Colonic mucosa (tissue), 4 donors: ENCODE measurements around the gene CAMKK1. TPM values are rescaled to one million over a fixed set of nuclear protein-coding genes. Genes with fewer than 3 reads are reported as not detected.
A peak's percentile ranks its signal among the peaks of the same experiment; 100 is the strongest.

Source experiments
- DNase-seq: peaks from one replicate; pipeline ENCODE4 v3.0.0-alpha.2; 2020
- H3K27ac ChIP-seq: fragments of 200-600 bp; one replicate; pipeline ENCODE4 v1.8.0; 2021
- H3K27me3 ChIP-seq: fragments of 200-600 bp; one replicate; pipeline ENCODE4 v1.8.0; 2021
- H3K36me3 ChIP-seq: fragments of 200-600 bp; one replicate; pipeline ENCODE4 v1.8.0; 2021
- H3K4me1 ChIP-seq: fragments of 200-600 bp; one replicate; pipeline ENCODE4 v1.8.0; 2021; ENCODE audit warnings: mild to moderate bottlenecking
- H3K4me3 ChIP-seq: fragments of 200-600 bp; one replicate; pipeline ENCODE4 v1.8.0; 2021
- H3K9ac ChIP-seq, 2 donors: one replicate each; pipeline ENCODE4 v1.7.0; 2013; ENCODE audit warnings: control low read depth in 2 of 2, low read depth in 2 of 2, low read length in 2 of 2
- H3K9me3 ChIP-seq: fragments of 200-600 bp; one replicate; pipeline ENCODE4 v1.8.0; 2021
- intact Hi-C: fragments of 100-400 bp; cut with DNase I; formaldehyde crosslinking; loops from one replicate; pipeline ENCODE4 v1.14.1; 2022
- total RNA-seq, 2 donors: library from RNA; stranded (reverse); fragmentation: NEBNext Ultra II Directional in 1 of 2; extraction: Animal tissue kit (Norgen Biotek cat#: 25700) in 1 of 2; gene quantifications; one replicate each; pipeline ENCODE4 v1.2.1, GENCODE V29; 2021
- TF ChIP-seq, protein P1 (sequence below): fragments of 200-600 bp; IDR thresholded peaks from one replicate; pipeline ENCODE4 v1.8.0; 2022; ENCODE audit warnings: antibody characterized with exemption, mild to moderate bottlenecking
- donor health status: healthy.
- donor health status: DM: no; HTN: no; CAD: no.
- donor health status: DM: no; HTN: no; CAD: no.

CAMKK1 gene
- total RNA-seq, 2 donors from 2014 or later: 3.6 to 7.2 TPM

DNA sequence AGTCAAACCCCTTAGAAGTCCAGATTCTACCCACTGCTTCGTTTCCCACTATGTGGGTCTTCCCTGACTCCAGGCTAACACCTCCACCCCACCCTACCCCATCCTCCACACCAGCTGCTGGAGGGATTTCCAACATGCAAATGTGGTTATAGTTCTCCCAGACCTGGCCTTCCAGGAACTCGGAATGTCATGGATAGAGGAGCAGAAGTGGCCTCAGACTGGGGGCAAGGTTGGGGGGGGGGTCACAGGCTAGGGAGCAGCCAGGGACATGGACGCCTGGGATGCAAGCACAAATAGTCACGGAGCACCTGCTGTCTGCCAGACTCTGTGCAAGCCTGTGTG lies 2.0 kb downstream of the CAMKK1 start:
- Histone ChIP-seq H3K9me3 (no peaks in the 10 kb centered on the region), H3K9ac (no peak overlapping the region), H3K4me1 (peaks cover 33% of the 10 kb centered on the region), H3K27ac (no peak overlapping the region), H3K27me3 (no peaks in the 10 kb centered on the region), H3K4me3 (no peak overlapping the region), H3K36me3 (no peaks in the 10 kb centered on the region)
- no peak for DNase-seq
- TF ChIP-seq, protein P1, sequence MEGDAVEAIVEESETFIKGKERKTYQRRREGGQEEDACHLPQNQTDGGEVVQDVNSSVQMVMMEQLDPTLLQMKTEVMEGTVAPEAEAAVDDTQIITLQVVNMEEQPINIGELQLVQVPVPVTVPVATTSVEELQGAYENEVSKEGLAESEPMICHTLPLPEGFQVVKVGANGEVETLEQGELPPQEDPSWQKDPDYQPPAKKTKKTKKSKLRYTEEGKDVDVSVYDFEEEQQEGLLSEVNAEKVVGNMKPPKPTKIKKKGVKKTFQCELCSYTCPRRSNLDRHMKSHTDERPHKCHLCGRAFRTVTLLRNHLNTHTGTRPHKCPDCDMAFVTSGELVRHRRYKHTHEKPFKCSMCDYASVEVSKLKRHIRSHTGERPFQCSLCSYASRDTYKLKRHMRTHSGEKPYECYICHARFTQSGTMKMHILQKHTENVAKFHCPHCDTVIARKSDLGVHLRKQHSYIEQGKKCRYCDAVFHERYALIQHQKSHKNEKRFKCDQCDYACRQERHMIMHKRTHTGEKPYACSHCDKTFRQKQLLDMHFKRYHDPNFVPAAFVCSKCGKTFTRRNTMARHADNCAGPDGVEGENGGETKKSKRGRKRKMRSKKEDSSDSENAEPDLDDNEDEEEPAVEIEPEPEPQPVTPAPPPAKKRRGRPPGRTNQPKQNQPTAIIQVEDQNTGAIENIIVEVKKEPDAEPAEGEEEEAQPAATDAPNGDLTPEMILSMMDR: no peak
- intact Hi-C loops: no loop called here

DNA sequence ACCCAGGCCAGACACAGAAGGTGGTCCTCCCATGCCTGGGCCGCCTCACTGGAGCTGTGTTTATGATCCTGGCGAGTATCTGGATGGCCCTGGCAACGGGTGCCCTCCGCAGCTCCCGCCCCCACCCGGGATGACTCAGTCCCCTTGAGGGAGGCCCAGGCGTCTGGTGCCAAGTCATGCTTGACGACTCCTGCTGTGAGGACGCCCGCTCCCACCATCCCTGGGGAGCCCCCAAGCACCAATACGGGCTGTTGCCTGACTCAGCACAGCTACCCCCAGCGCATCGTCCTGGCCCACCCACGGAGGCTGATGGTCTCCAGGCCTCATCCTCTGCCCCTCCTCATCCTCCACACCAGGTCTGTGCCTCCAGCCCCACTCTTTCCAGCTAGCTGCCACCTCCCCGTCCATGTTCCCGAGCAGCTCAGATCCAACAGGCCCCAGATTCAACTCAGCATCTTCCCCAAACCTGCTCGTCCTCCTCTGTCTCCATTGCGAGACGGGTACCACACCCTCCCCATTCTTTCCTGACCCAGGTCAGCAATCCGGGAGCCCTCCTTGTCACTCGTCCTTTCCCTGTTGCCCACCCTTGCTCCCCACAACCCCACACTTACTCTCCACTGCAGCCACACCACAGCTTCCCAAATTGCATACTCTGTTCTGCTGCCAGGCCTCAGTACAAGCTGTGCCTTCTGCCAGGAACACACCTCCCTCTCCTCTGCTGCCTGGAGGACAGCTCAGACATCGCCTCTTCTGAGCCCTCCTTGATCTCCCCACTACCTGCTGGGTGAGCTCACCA lies 2.6 kb downstream of the CAMKK1 start:
- peaks cover 27% of the 10 kb centered on the region for H3K4me1 ChIP-seq
- H3K9ac ChIP-seq: no peak overlapping the region
- TF ChIP-seq, protein P1: no peak
- peak; percentile 72 for DNase-seq
- H3K9me3 ChIP-seq: no peaks in the 10 kb centered on the region
- H3K27me3 ChIP-seq: no peaks in the 10 kb centered on the region
- H3K36me3 ChIP-seq: no peaks in the 10 kb centered on the region
- intact Hi-C loops: no loop called here
- H3K27ac ChIP-seq: peak overlapping the region; percentile 12
- no peak overlapping the region for H3K4me3 ChIP-seq

DNA sequence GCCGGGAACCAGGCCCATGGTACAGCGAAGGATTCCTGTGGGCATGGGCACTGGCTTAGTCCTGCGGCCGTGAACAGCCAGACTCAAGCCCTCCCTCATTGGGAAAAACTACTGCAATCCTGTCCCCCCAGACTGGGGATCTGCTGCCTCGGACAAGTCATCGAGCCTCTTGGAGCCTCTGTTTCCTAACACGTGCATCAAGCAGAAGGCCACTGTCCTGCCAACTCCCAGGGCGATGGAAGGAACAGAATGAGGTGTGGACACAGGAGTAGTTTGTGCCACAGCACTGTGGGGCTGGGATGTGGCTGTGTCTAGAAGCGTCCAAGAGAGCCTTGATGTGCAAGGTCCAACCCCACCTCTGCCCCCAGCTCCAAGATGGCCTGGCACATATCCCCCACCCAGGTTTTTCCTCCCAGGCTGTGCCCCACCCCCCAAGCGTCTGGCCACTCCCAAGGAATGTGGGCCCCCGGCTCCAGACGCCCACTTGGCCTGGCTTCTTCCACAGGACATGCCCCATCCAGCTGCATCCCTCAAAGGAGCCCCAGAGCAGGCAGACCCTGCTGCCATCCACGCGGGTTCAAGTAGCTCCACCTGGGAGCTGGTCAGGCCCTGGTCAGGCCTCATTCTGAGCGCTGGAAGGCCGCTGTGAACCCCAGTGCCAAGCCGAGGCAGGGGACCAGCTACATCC lies 3.4 kb downstream of the CAMKK1 start:
- H3K36me3 ChIP-seq: no peaks in the 10 kb centered on the region
- H3K4me3 ChIP-seq: no peak overlapping the region
- intact Hi-C loops: no loop called here
- H3K27ac ChIP-seq: peak overlapping the region; percentile 12
- H3K9ac ChIP-seq: peak overlapping the region in 1 of 2 donors; percentile 37
- no peaks in the 10 kb centered on the region for H3K9me3 ChIP-seq
- H3K4me1 ChIP-seq: peaks cover 23% of the 10 kb centered on the region
- TF ChIP-seq, protein P1: no peak
- no peak for DNase-seq
- H3K27me3 ChIP-seq: no peaks in the 10 kb centered on the region

DNA sequence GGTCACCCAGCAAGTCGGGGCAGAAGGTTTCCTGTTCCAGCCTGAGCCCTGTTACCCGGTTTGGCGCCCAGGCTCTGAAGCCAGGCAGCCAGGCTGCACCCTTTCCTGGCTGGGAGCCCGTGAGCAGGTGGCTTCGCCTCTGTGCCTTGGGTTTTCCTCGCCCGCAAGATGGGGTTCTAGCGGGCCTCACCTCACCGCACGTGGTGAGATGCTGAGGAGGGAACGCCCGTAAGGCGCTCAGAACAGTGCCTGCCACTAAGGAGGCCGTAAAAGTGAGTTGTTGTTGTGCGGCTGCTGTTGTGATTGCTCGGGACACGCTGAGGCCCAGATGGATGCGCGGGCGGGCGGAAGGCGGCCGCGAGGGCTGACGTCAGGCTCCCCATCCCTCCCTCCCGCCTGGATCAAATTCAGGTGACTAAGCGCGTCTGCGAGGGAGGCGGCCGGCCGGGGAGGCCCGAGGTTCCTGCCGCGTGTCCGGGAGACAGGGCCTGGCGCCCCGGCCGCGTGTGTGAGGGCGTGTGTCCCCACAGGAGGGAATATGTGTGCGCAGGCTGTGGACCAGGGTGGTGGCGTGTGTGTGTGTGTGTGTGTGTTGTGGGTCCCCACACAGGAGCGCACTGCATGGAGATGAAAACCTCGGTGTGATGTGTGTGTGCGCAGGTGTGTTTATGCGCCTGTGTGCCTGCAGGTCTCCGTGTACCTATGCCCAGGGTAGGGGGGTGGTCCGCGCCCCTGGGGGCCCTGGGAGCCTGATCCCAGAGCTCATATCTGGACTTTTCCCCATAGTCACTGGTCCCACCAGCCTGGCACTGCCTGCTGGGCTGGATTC lies 4.3 kb downstream of the CAMKK1 start:
- H3K27ac ChIP-seq: peak overlapping the region; percentile 72
- H3K36me3 ChIP-seq: no peaks in the 10 kb centered on the region
- DNase-seq: peak; percentile 88
- TF ChIP-seq, protein P1: no peak
- H3K4me3 ChIP-seq: no peak overlapping the region
- intact Hi-C loops: no loop called here
- peaks cover 17% of the 10 kb centered on the region for H3K4me1 ChIP-seq
- H3K27me3 ChIP-seq: no peaks in the 10 kb centered on the region
- no peaks in the 10 kb centered on the region for H3K9me3 ChIP-seq
- peak overlapping the region; percentile 54 to 60 for H3K9ac ChIP-seq

DNA sequence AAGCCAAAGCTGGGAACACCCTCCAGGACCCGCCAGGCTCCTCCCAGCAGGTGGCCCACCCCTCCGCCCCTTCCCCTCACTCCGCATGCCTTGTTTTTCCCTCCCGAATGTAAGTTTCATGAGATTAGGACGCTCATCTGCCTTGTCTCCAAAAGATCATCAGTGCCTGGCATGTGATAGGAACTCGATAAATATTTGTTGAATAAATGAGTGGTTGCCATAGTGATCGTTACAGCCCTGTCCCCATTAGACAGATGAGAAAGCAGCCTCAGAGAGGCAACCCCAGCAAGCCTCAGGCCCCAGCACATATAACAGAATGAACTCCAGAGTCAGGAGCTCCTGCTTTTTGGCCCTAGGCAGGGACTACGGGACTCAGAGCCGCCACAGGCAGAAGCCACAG lies 5.0 kb downstream of the CAMKK1 start:
- Histone ChIP-seq H3K4me1 (peaks cover 14% of the 10 kb centered on the region), H3K27me3 (no peaks in the 10 kb centered on the region), H3K4me3 (no peak overlapping the region), H3K27ac (peak overlapping the region; percentile 72), H3K9ac (peak overlapping the region; percentile 51 to 60), H3K36me3 (no peaks in the 10 kb centered on the region), H3K9me3 (no peaks in the 10 kb centered on the region)
- intact Hi-C loops: no loop called here
- no peak for DNase-seq
- TF ChIP-seq, protein P1: no peak
